Heart right ventricle (tissue), 16 donors: Measurements from ENCODE around the gene ZNF525. TPM values are rescaled to one million over a fixed set of nuclear protein-coding genes. Genes with fewer than 3 reads are reported as not detected.
"Not testable (repeated sequence)": the region's sequence is repeated elsewhere in the genome, so short reads cannot be mapped to it uniquely, and the experiment has no call there.

Source experiments
- ATAC-seq, 8 donors: fragments of 200-7000 bp; cut with Tn5 transposase; one replicate each; pipeline ENCODE4 v1.9.1; 2020; ENCODE audit warnings: mild to moderate bottlenecking in 8 of 8, moderate library complexity in 8 of 8, moderate number of reproducible peaks in 1 of 8
- DNase-seq, 2 donors: peaks; one replicate each; pipeline ENCODE4 v3.0.0-alpha.2; 2020
- H3K27ac ChIP-seq, 10 donors: fragments of 200-600 bp; sonication (generic) in 2 of 10; one replicate each; pipeline versions ENCODE4 v1.5.0 to v1.8.0; 2020 to 2022; ENCODE audit warnings: mild to moderate bottlenecking in 3 of 10
- H3K27me3 ChIP-seq, 7 donors: fragments of 200-600 bp; one replicate each; pipeline ENCODE4 v1.8.0; 2021 to 2022; ENCODE audit warnings: mild to moderate bottlenecking in 2 of 7
- H3K36me3 ChIP-seq, 9 donors: fragments of 200-600 bp; sonication (generic) in 1 of 9; one replicate each; pipeline versions ENCODE4 v1.5.0 to v1.8.0; 2020 to 2022; ENCODE audit warnings: mild to moderate bottlenecking in 2 of 9
- H3K4me1 ChIP-seq, 9 donors: fragments of 200-600 bp; sonication (generic) in 1 of 9; one replicate each; pipeline versions ENCODE4 v1.5.0 to v1.8.0; 2020 to 2022; ENCODE audit warnings: mild to moderate bottlenecking in 4 of 9
- H3K4me3 ChIP-seq, 10 donors: fragments of 200-600 bp; sonication (generic) in 2 of 10; one replicate each; pipeline versions ENCODE4 v1.5.0 to v1.8.0; 2020 to 2022; ENCODE audit warnings: mild to moderate bottlenecking in 7 of 10, moderate library complexity in 2 of 10
- H3K9me3 ChIP-seq, 11 donors: fragments of 200-600 bp in 10 of 11; sonication (generic) in 2 of 11; one replicate each; pipeline versions ENCODE4 v1.5.0 to v1.8.0; 2013 to 2022; ENCODE audit warnings: mild to moderate bottlenecking in 2 of 11, control low read depth in 1 of 11, moderate library complexity in 1 of 11
- CTCF ChIP-seq, 9 donors: fragments of 200-600 bp; sonication (generic) in 2 of 9; IDR thresholded peaks; one replicate each; pipeline versions ENCODE4 v1.5.0 to v1.8.0; 2021 to 2022; ENCODE audit warnings: antibody characterized with exemption in 9 of 9, mild to moderate bottlenecking in 5 of 9, moderate library complexity in 1 of 9
- WGBS, 2 donors: extraction: QIAGEN DNeasy Blood & Tissue Kit; methylation state at CpG; one replicate each; pipeline ENCODE4 v1.1.7; 2013; ENCODE audit warnings: inconsistent platforms in 1 of 2; 5-methylcytosine and 5-hydroxymethylcytosine counted together
- intact Hi-C, 10 donors: fragments of 100-400 bp; cut with DNase I; formaldehyde crosslinking; loops; one replicate each; pipeline versions ENCODE4 v1.11.1 to v1.14.2; 2022
- polyA plus RNA-seq, 2 donors: library from polyadenylated mRNA; stranded (reverse); fragments of 200-250 nt; gene quantifications; one replicate each; pipeline ENCODE4 v1.2.3, GENCODE V29; 2013
- total RNA-seq, 10 donors: library from RNA; stranded (reverse); fragmentation: NEBNext Ultra II Directional in 3 of 10; extraction: Animal tissue kit (Norgen Biotek cat#: 25700) in 3 of 10; gene quantifications; one replicate each; pipeline versions ENCODE4 v1.2.1 to v1.2.4, GENCODE V29; 2021 to 2023
- donor health status: Arrhythmogenic right ventricular cardiomyopathy.
- donor health status: ischemic (EF 13 %, LVEDD 7.1; RV severe dilation, severe dysfunction).
- donor health status: healthy with polysubstance abuse.
- donor health status: DM: no; HTN: yes; CAD: no.
- donor health status: DM: no; HTN: no; CAD: no.
- donor health status: ischemic (EF 25% LVEDD 6.9; RV normal size, moderate dysfunction).
- donor health status: ischemic (EF 25% LVEDD 5.7; RV mildly dilated, moderate dysfunction).
- donor health status: healthy.
- donor health status: DM: yes; HTN: yes; CAD: no.
- donor health status: Ischemic cardiomyopathy.
- donor health status: ischemic (EF 35%, LVEDD 5.7; RV mildly dilated, moderate dysfunction).
- donor health status: nonischemic (EF 11% LVEDD 7.7; RV severe dilation, severe dysfunction).
- donor health status: DM: yes; HTN: yes; CAD: no.
- donor health status: PGD.
- donor health status: ischemic (EF 29% LVEDD 5.4; RV normal size, mild dysfunction).
- donor health status: nonischemic (EF 23%, LVEDD 6.1; RV moderate dilation, normal function).

The ZNF525 gene
- total and polyA plus RNA-seq, 12 donors = 2.1 to 4.8 (median 3.4) TPM

GRCh38 chr19:53394974-53395839, 29.7 kb downstream of the ZNF525 start, which contains the start of gene ZNF765:
ZNF765 (plus strand) TSS chr19:53395149; CDS start chr19:53398016, 2,867 bp downstream.
- 0% methylated on average over 58 of the region's 58 CpGs for WGBS, 2 donors
- intact Hi-C loops = loop anchor here in 4 of 10 donors (2.0 to 10.0 kb wide), 2 partner anchors 62 to 200 kb away; partner anchors contain the start of genes ZNF665 (in 3 of the 4) and ZNF845 (in 1 of the 4)
- Histone ChIP-seq H3K36me3 (peaks cover 0 to 24% (median 5%) of the 10 kb centered on the region in 9 donors), H3K9me3 (peaks cover 0 to 8% (median 0%) of the 10 kb centered on the region in 11 donors), H3K27me3 (peaks cover 0 to under 1% (median 0%) of the 10 kb centered on the region in 7 donors), H3K27ac (peak within 1 kb of the TSS; percentile 11 to 88 (median 76)), H3K4me3 (peak within 1 kb of the TSS; percentile 65 to 94 (median 79)), H3K4me1 (peaks cover 0 to 25% (median 22%) of the 10 kb centered on the region in 9 donors)
- peak; percentile 99 to 100 (median 100) for ATAC-seq
- peak; percentile 56 to 77 (median 63) for TF ChIP-seq CTCF (IDR thresholded peaks at IDR 0.05)
- peak; percentile 94 to 95 for DNase-seq

GRCh38 chr19:53395840-53396524, 30.5 kb downstream of the ZNF525 start:
- Histone ChIP-seq H3K36me3 (peaks cover 0 to 32% (median 12%) of the 10 kb centered on the region in 9 donors), H3K27ac (peak overlapping the region in 8 of 10 donors; percentile 72 to 88 (median 79)), H3K4me3 (peak overlapping the region; percentile 65 to 94 (median 79)), H3K4me1 (peaks cover 0 to 25% (median 22%) of the 10 kb centered on the region in 9 donors)
- H3K9me3 ChIP-seq, H3K27me3 ChIP-seq, ATAC-seq, DNase-seq: not testable (repeated sequence)
- intact Hi-C loops = loop anchor here in 4 of 10 donors (2.0 to 10.0 kb wide), 2 partner anchors 63 to 201 kb away; partner anchors contain the start of genes ZNF665 (in 3 of the 4) and ZNF845 (in 1 of the 4)
- 10 to 14% methylated on average over 9 of the region's 9 CpGs for WGBS, 2 donors

- peaks cover 0 to 37% (median 17%) of the 10 kb centered on the region in 9 donors for H3K36me3 ChIP-seq
- peak overlapping the region in 5 of 10 donors; percentile 8 to 94 (median 81) for H3K4me3 ChIP-seq
- H3K27me3 ChIP-seq = no peaks in the 10 kb centered on the region
- H3K9me3 ChIP-seq = peaks cover 0 to 9% (median 0%) of the 10 kb centered on the region in 11 donors
- peaks cover 0 to 25% (median 22%) of the 10 kb centered on the region in 9 donors for H3K4me1 ChIP-seq
- DNase-seq (no peak), ATAC-seq (no peak)
- TF ChIP-seq CTCF (IDR thresholded peaks at IDR 0.05) = no peak
- H3K27ac ChIP-seq = no peak overlapping the region
- 5% methylated on average over 1 of the region's 1 CpG for WGBS, 2 donors
- intact Hi-C loops = loop anchor here in 3 of 10 donors (10.0 kb wide), 1 partner anchor 202 kb away; the partner anchor contains the start of gene ZNF665 (in 3 of the 3)
Measured at GRCh38 chr19:53396525-53396868, 31.0 kb downstream of the ZNF525 start.

- WGBS, 2 donors = 75 to 89% methylated on average over 1 of the region's 1 CpG
- not testable (repeated sequence) for H3K27me3 ChIP-seq, H3K27ac ChIP-seq, H3K4me3 ChIP-seq, DNase-seq, ATAC-seq
- intact Hi-C loops = loop anchor here in 3 of 10 donors (10.0 kb wide), 1 partner anchor 203 kb away; the partner anchor contains the start of gene ZNF665 (in 3 of the 3)
- Histone ChIP-seq H3K9me3 (peaks cover 0 to 22% (median 0%) of the 10 kb centered on the region in 11 donors), H3K36me3 (peaks cover 0 to 51% (median 28%) of the 10 kb centered on the region in 9 donors), H3K4me1 (peaks cover 0 to 25% (median 22%) of the 10 kb centered on the region in 9 donors)
Measured at GRCh38 chr19:53397918-53398317, 32.4 kb downstream of the ZNF525 start.
